ENCODE measurements around the gene ARAP1.

Gene ARAP1

DNA sequence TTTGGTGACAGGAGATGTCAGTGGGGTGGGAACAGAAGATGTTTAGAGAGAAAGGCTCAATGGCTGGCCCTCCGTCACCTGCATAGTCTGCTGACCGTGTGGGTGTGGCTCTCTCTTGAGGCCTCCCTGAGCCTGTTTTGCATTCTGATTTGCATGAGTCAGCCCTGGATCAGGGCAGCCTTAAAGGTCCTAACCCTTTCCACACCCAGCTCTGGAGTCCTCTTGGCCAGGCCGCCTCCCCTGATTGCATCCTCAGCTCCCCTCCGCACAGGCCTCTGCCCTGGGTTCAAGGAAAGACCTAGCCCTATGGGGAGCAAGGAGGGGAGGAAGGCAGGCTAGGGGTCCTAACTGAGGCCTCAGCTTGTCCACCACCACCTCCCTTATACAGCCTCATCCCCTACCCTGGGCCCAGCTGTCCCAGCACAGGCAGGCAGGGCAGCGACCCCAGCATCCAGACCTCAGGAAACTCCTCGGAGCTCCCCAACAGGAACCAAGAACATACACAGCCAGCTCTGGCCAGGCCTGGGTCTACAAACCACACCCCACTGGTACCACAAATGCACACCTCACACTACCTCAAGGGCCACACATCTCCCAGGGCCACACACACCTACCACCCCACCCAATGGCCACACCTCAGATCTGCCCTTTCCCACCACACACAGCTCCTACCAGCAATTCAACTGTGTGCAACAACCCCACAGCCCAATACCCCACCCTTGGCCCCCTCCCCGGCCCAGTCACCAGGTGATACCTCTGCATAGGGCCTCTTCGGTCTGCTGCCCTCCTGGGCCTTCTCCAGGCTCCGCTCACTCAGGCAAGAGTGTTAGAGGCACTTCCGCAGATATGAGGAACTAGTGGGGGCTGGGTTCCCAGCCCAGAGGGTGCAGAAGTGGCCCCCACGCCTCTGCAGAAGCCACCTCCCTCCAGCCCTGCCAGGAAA is 13.7 kb downstream of the ARAP1 start:
- DNase-seq (ENCODE audit: insufficient read length) = no peak
- FAIRE-seq = peak; percentile 93

DNA sequence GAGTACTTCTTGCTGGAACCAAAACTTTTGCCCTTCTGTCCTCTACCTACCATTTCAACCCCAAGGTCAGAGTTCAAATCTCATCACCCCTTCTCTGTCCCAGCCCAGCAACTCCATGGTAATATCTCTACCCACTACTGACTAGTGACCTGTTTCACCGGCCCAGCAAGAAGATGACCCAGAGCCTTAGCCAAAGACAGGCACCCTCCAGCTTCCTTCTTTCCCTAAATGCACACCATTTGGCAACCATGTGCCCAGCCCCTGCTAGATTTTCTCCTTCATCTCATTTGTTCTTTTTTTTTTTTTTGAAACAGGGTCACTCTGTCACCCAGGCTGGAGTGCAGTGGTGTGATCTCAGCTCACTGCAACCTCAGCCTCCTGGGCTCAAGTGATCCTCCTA is 14.9 kb downstream of the ARAP1 start:
- DNase-seq (ENCODE audit: insufficient read length) (no peak), FAIRE-seq (no peak)
- TF ChIP-seq POLR2AphosphoS5 (IDR thresholded peaks at IDR 0.05; ENCODE audit: low read depth, low read length) (no peak), POLR2A (IDR thresholded peaks at IDR 0.05; ENCODE audit: low read depth, low read length) (no peak), TAF1 (IDR thresholded peaks at IDR 0.05; ENCODE audit: borderline replicate concordance, low read depth, low read length) (no peak)

More for the DNA sequence above, 13.7 kb downstream of the ARAP1 start:
- TF ChIP-seq POLR2A (IDR thresholded peaks at IDR 0.05; ENCODE audit: low read depth, low read length) = peak; percentile 29; the same call in 1 of the 2 replicates
- no peak for TF ChIP-seq POLR2AphosphoS5 (IDR thresholded peaks at IDR 0.05; ENCODE audit: low read depth, low read length)
- TF ChIP-seq TAF1 (IDR thresholded peaks at IDR 0.05; ENCODE audit: borderline replicate concordance, low read depth, low read length) = 0 out of 2 replicates have a peak, but pooled peaks have one; percentile 16

DNA sequence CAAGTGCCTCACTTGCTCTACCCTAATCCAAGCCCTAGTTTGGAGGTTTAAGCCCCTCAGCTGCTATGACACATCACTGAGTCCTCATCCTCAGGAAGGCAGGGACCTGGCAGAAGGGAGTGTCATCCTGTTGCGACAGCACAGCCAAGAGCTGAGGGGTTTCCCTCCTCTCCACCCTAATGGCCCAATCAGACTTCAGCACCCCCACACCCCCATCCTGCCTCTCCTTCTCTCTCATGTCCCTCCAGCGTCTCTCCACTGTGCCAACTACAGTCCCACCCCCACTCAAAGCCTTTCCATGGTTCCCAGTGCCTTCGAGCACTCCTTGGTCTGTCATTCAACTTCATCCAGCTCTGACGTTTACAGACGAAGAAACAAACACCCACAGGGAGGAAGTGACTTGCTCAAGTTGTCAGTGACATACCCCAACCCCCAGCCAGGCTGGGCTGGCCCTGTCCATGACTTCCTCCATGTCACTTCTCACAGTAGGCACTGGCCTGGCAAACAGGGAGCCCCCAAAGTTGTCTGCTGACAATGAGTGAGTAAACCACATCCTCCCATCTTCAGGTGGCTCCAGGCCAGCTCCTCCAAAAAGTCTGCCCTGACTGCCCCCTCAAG is 15.6 kb downstream of the ARAP1 start:
- peak; percentile 89 for FAIRE-seq
- TF ChIP-seq TAF1 (IDR thresholded peaks at IDR 0.05; ENCODE audit: borderline replicate concordance, low read depth, low read length) (no peak), POLR2AphosphoS5 (IDR thresholded peaks at IDR 0.05; ENCODE audit: low read depth, low read length) (no peak), POLR2A (IDR thresholded peaks at IDR 0.05; ENCODE audit: low read depth, low read length) (no peak)
- no peak for DNase-seq (ENCODE audit: insufficient read length)

DNA sequence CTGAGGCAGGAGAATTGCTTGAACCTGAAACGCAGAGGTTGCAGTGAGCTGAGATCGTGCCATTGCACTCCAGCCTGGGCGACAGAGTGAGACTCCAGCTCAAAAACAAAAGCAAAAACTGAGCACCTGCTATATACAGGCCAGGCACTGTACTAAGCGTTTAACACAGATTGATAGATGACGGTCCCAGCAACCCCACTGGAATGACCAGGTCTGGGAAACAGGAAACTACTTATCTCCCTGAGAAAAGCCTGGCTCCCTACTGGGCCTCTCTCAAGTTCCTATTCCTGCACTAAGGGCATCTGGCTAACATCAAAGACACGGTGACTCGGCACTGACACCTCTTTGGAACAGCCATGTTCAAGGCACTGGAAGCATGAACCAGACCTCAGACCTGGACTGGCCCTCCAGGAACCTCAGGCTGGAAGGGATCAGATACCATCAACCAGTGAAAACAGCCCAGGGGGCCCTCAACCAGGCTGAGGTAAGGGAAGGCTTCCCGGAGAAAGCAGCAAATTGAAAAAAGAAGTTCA is 16.6 kb downstream of the ARAP1 start:
- no peak for FAIRE-seq
- no peak for TF ChIP-seq TAF1 (IDR thresholded peaks at IDR 0.05; ENCODE audit: borderline replicate concordance, low read depth, low read length)
- no peak for TF ChIP-seq POLR2AphosphoS5 (IDR thresholded peaks at IDR 0.05; ENCODE audit: low read depth, low read length)
- no peak for TF ChIP-seq POLR2A (IDR thresholded peaks at IDR 0.05; ENCODE audit: low read depth, low read length)
- no peak for DNase-seq (ENCODE audit: insufficient read length)

GRCh38 chr11:72732329-72732728 is 19.9 kb downstream of the ARAP1 start:
- TF ChIP-seq TAF1 (IDR thresholded peaks at IDR 0.05; ENCODE audit: borderline replicate concordance, low read depth, low read length) (no peak), POLR2A (IDR thresholded peaks at IDR 0.05; ENCODE audit: low read depth, low read length) (no peak), POLR2AphosphoS5 (IDR thresholded peaks at IDR 0.05; ENCODE audit: low read depth, low read length) (no peak)
- no peak for FAIRE-seq
- no peak for DNase-seq (ENCODE audit: insufficient read length)

DNA sequence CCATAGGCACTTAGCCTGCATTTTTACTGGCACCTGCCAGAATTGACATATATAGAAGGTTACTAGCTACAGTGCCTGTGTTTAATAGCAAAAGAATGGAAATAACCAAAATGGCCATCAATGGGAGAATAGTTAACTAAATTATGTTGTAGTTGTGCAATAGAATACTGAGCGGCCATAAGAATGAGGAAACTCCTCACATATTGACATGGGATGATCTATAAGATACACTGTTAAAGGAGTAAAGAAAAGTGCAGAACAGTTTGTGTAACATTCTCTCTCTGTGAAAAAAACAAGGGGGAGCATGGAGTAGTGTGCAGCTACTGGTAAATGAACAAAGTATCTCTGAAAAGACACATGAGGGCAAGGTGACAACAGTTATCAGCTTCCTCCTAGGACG is 21.5 kb downstream of the ARAP1 start:
- TF ChIP-seq POLR2AphosphoS5 (IDR thresholded peaks at IDR 0.05; ENCODE audit: low read depth, low read length) (no peak), TAF1 (IDR thresholded peaks at IDR 0.05; ENCODE audit: borderline replicate concordance, low read depth, low read length) (no peak), POLR2A (IDR thresholded peaks at IDR 0.05; ENCODE audit: low read depth, low read length) (no peak)
- DNase-seq (ENCODE audit: insufficient read length) (no peak), FAIRE-seq (peak; percentile 36)

GRCh38 chr11:72730243-72730642 is 22.0 kb downstream of the ARAP1 start:
- no peak for FAIRE-seq
- no peak for DNase-seq (ENCODE audit: insufficient read length)
- TF ChIP-seq POLR2AphosphoS5 (IDR thresholded peaks at IDR 0.05; ENCODE audit: low read depth, low read length) (no peak), TAF1 (IDR thresholded peaks at IDR 0.05; ENCODE audit: borderline replicate concordance, low read depth, low read length) (no peak), POLR2A (IDR thresholded peaks at IDR 0.05; ENCODE audit: low read depth, low read length) (no peak)

DNA sequence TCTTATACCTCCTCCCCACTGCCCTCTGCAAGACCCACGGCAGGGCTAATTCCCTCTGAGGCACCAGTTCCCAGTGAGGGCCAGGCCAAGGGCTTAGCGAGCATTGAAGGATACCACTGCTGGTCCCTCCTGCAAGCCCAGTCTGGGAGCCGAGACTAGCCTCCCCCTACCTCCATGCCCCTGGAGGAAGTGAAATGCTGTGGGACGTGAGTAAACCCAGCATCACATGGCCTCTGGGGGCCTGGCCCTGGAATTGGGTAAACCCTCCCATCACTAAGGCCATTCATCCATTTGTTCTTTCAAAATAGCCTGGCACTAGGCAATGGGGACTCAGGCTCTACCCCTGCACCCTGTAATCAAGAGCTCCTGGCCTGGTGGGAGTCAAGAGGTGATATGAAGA is 24.7 kb downstream of the ARAP1 start:
- DNase-seq (ENCODE audit: insufficient read length) (no peak), FAIRE-seq (no peak)
- TF ChIP-seq POLR2AphosphoS5 (IDR thresholded peaks at IDR 0.05; ENCODE audit: low read depth, low read length) (no peak), TAF1 (IDR thresholded peaks at IDR 0.05; ENCODE audit: borderline replicate concordance, low read depth, low read length) (no peak), POLR2A (IDR thresholded peaks at IDR 0.05; ENCODE audit: low read depth, low read length) (no peak)

- DNase-seq (ENCODE audit: insufficient read length) = no peak
- no peak for FAIRE-seq
- TF ChIP-seq POLR2A (IDR thresholded peaks at IDR 0.05; ENCODE audit: low read depth, low read length) (no peak), TAF1 (IDR thresholded peaks at IDR 0.05; ENCODE audit: borderline replicate concordance, low read depth, low read length) (no peak), POLR2AphosphoS5 (IDR thresholded peaks at IDR 0.05; ENCODE audit: low read depth, low read length) (no peak)
Observed at GRCh38 chr11:72726266-72727220, 25.7 kb downstream of the ARAP1 start.

DNA sequence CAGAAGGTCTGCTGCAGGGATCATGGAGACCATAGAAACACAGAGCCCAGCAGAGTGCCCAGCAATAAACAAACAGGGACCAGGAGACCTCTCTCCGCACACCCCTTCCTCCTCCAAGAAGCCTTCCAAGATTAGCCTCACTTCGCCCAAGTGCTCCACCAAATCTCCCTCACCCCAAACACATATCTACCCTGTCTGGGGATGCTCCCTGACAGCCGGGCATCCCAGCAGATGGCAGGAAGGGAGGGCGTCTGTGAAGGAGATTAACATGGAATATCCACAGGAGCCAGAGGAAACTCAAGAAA is 26.5 kb downstream of the ARAP1 start:
- DNase-seq (ENCODE audit: insufficient read length) = no peak
- no peak for FAIRE-seq
- TF ChIP-seq POLR2AphosphoS5 (IDR thresholded peaks at IDR 0.05; ENCODE audit: low read depth, low read length) = no peak

Data from GM12892 (cell line).